ENCODE results near the gene USP9Y. TPM values are rescaled to one million over a fixed set of nuclear protein-coding genes. Genes with fewer than 3 reads are reported as not detected.

The USP9Y gene
- total and polyA plus RNA-seq, 2 experiments from 2014 or later: 4.6 to 19.9 TPM

DNA sequence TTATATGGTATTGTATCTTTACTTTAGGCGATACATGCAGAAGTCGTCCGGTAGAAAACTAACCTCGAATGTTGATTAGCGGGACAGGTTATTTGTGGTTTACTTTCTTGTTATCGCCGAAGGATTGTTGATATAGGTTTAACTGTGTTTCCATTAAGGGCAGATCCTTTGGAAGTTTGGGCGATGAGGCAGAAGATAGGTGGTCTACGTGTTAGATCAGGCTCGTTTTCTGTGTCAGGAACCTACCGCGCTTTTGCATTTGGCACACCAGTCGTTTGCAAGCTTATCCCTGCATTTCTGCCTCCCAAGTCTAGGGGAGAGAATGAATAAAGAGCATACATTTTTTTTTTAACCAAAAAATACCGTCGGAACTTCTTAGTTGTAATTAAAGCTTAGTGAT, 204.9 kb downstream of the USP9Y start:
- WGBS, 2 experiments (ENCODE audit: low coverage in 1 of 2, low lambda C conversion rate in 2 of 2, missing lambda C conversion rate in 2 of 2): 0 to 1% methylated on average over 15 of the region's 15 CpGs
- H3K27me3 ChIP-seq (replicated peaks; ENCODE audit: insufficient read depth): no peaks in the 10 kb centered on the region
- peak; percentile 36 for DNase-seq
- peaks cover 9% of the 10 kb centered on the region for H3K4me1 ChIP-seq (ENCODE audit: insufficient read depth)
- H2AFZ ChIP-seq: no peak overlapping the region
- peaks cover 54% of the 10 kb centered on the region for H3K79me2 ChIP-seq (ENCODE audit: insufficient read depth)
- H4K20me1 ChIP-seq (ENCODE audit: insufficient read depth): peaks cover 22% of the 10 kb centered on the region
- peak overlapping the region; percentile 100 for H3K9ac ChIP-seq
- H3K9me3 ChIP-seq (ENCODE audit: low read depth): no peaks in the 10 kb centered on the region
- H3K27ac ChIP-seq: peak overlapping the region; percentile 100
- H3K36me3 ChIP-seq (ENCODE audit: low read depth): 0 out of 2 replicates have a peak, but pooled peaks cover 4% of the 10 kb centered on the region
- TF ChIP-seq EZH2 (IDR thresholded peaks at IDR 0.05; ENCODE audit: insufficient read depth, poor library complexity, severe bottlenecking) (no peak), EZH2phosphoT487 (IDR thresholded peaks at IDR 0.05; ENCODE audit: insufficient read depth, low read depth) (no peak)
- H3K9me2 ChIP-seq (ENCODE audit: insufficient read depth): no peaks in the 10 kb centered on the region
- H3K4me3 ChIP-seq: peak overlapping the region; percentile 99
- H3K4me2 ChIP-seq (ENCODE audit: unreplicated experiment): peak overlapping the region; percentile 84
- H3F3A ChIP-seq (ENCODE audit: insufficient read depth): peaks cover 10% of the 10 kb centered on the region; the same call in 1 of the 2 replicates
- in situ Hi-C loops (cut with MboI): loop anchor here (25.0 kb wide), 1 partner anchor 331 kb away; no protein-coding TSS in a partner anchor

Other genes with a start within 250 kb of the USP9Y start
- 81.9 and 135 TPM in 2 replicates for gene DDX3Y, start 203.6 kb downstream of the USP9Y start, total RNA-seq (2014; rRNA removed; shearing (Covaris generic))
- 43.8 and 46.4 TPM in 2 replicates for gene DDX3Y, start 203.6 kb downstream of the USP9Y start, polyA plus RNA-seq (2016; fragmentation: Nextera tagmentation; extraction: Ambion mirVana)